GM12878 (cell line): ENCODE measurements around the gene FSTL4. TPM values are rescaled to one million over a fixed set of nuclear protein-coding genes. Genes with fewer than 3 reads are reported as not detected.

Experiments
- ATAC-seq: fragments of 200-7000 bp; cut with Tn5 transposase; 3 replicates; pipeline ENCODE4 v1.9.1; 2020; ENCODE audit warnings: mild to moderate bottlenecking, moderate library complexity
- BruUV-seq: library from RNA; stranded (reverse); fragments of 400-500 nt; replicated peaks from 2 replicates; lab custom pipeline; 2021; lab: Mats Ljungman, UMichigan
- CTCF ChIA-PET: fragments of 300-600 bp; sonication (Branson Sonifier 250); formaldehyde crosslinking; extraction: SDS; loops from one replicate; lab custom pipeline; 2021; ENCODE audit warnings: inconsistent platforms; lab: Yijun Ruan, JAX
- POLR2A ChIA-PET: fragments of 350-600 bp; formaldehyde crosslinking; extraction: SDS; loops from one replicate; lab custom pipeline; 2021; ENCODE audit warnings: inconsistent platforms; lab: Charles Lee
- RAD21 ChIA-PET: fragments of 300-600 bp; sonication (Branson Sonifier 250); formaldehyde crosslinking; loops from one replicate; lab custom pipeline; 2023; ENCODE audit warnings: antibody characterized with exemption; ENCODE audit not compliant: unreplicated experiment; lab: Charles Lee
- SMC1A ChIA-PET: fragments of 300-600 bp; sonication (Branson Sonifier 250); formaldehyde crosslinking; loops from one replicate; lab custom pipeline; 2023; ENCODE audit not compliant: unreplicated experiment, uncharacterized antibody; lab: Charles Lee
- DNase-seq: peaks from one replicate; pipeline ENCODE4 v3.0.0-alpha.2; 2011; ENCODE audit warnings: low read depth, low spot score
- FAIRE-seq: peaks from 3 replicates; lab custom pipeline; 2011; peaks lifted over from hg19 to GRCh38; lab: Jason Lieb, UNC
- H2AFZ ChIP-seq: 2 replicates; pipeline ENCODE4 v1.6.0; 2011; ENCODE audit warnings: low read depth, low read length, control low read depth; ENCODE audit not compliant: control insufficient read depth
- H3K27ac ChIP-seq: 2 replicates; pipeline ENCODE4 v1.5.1; 2011; ENCODE audit warnings: control low read depth; ENCODE audit not compliant: control insufficient read depth, insufficient read depth
- H3K27me3 ChIP-seq, 2 experiments: replicated peaks in 1 of 2; 2 replicates each; pipeline versions ENCODE4 v1.6.0 to v1.6.1; 2011; ENCODE audit warnings: low read length in 1 of 2; ENCODE audit not compliant: control insufficient read depth in 2 of 2, insufficient read depth in 2 of 2
- H3K36me3 ChIP-seq, 2 experiments: 2 replicates each; pipeline ENCODE4 v1.5.1; 2011; ENCODE audit warnings: low read length in 1 of 2; ENCODE audit not compliant: control insufficient read depth in 2 of 2, insufficient read depth in 2 of 2
- H3K4me1 ChIP-seq: 2 replicates; pipeline ENCODE4 v1.6.1; 2011; ENCODE audit warnings: mild to moderate bottlenecking, low read length, moderate library complexity, mixed read lengths; ENCODE audit not compliant: control insufficient read depth, insufficient read depth
- H3K4me2 ChIP-seq: 2 replicates; pipeline ENCODE4 v1.6.0; 2011; ENCODE audit warnings: control low read depth; ENCODE audit not compliant: control insufficient read depth, insufficient read depth
- H3K4me3 ChIP-seq: fragments of 200-600 bp; sonication (generic); 2 replicates; pipeline ENCODE4 v1.5.1; 2016
- H3K79me2 ChIP-seq: 2 replicates; pipeline ENCODE4 v1.6.0; 2011; ENCODE audit warnings: low read length; ENCODE audit not compliant: control insufficient read depth, insufficient read depth
- H3K9ac ChIP-seq: 2 replicates; pipeline ENCODE4 v1.8.0; 2011; ENCODE audit warnings: low read length, control low read depth, mixed read lengths; ENCODE audit not compliant: control insufficient read depth, insufficient read depth
- H3K9me3 ChIP-seq: replicated peaks from 3 replicates; pipeline ENCODE4 v1.5.1; 2011; ENCODE audit warnings: mild to moderate bottlenecking, low read length; ENCODE audit not compliant: control insufficient read depth, insufficient read depth
- H4K20me1 ChIP-seq: 2 replicates; pipeline ENCODE4 v1.6.0; 2011; ENCODE audit not compliant: control insufficient read depth, insufficient read depth
- EED ChIP-seq: sonication (generic); IDR thresholded peaks from 2 replicates; pipeline ENCODE4 v1.6.1; 2016; ENCODE audit warnings: antibody characterized with exemption, low read depth
- HDAC2 ChIP-seq: fragments of 200-600 bp; sonication (generic); IDR thresholded peaks from 2 replicates; pipeline ENCODE4 v1.6.1; 2017
- JUNB ChIP-seq: IDR thresholded peaks from 2 replicates; pipeline ENCODE4 v1.6.1; 2016; ENCODE audit warnings: antibody characterized with exemption, mild to moderate bottlenecking
- MXI1 ChIP-seq: fragments of 150-350 bp; IDR thresholded peaks from 2 replicates; pipeline ENCODE4 v1.6.1; 2011; ENCODE audit warnings: low read depth, mild to moderate bottlenecking, inconsistent platforms, low read length, improper control_type of control experiment
- NR2C2 ChIP-seq: IDR thresholded peaks from 2 replicates; pipeline ENCODE4 v1.6.1; 2011; ENCODE audit warnings: borderline replicate concordance, low read depth; ENCODE audit not compliant: control insufficient read depth, insufficient read length
- SIN3A ChIP-seq: IDR thresholded peaks from 2 replicates; pipeline ENCODE4 v1.6.1; 2012; ENCODE audit warnings: low read depth, low read length, improper control_type of control experiment
- SIX5 ChIP-seq: IDR thresholded peaks from 2 replicates; pipeline ENCODE4 v1.6.1; 2011; ENCODE audit warnings: mild to moderate bottlenecking, low read depth, low read length, moderate library complexity; ENCODE audit not compliant: severe bottlenecking
- STAT3 ChIP-seq: IDR thresholded peaks from 2 replicates; pipeline ENCODE4 v1.6.1; 2011; ENCODE audit warnings: low read depth, low read length, improper control_type of control experiment
- ZNF217 ChIP-seq: fragments of 450-650 bp; IDR thresholded peaks from 2 replicates; pipeline ENCODE4 v1.6.1; 2017; ENCODE audit warnings: antibody characterized with exemption, mild to moderate bottlenecking
- WGBS: methylation state at CpG from one replicate; pipeline ENCODE4 v1.1.6; 2016; ENCODE audit warnings: low lambda C conversion rate; ENCODE audit not compliant: insufficient replicate concordance, insufficient coverage; ENCODE audit errors: missing lambda C conversion rate; 5-methylcytosine and 5-hydroxymethylcytosine counted together
- in situ Hi-C: fragments of 300-500 bp; cut with MboI; formaldehyde crosslinking; loops from 9 replicates; pipeline ENCODE4 v1.14.3; 2018; ENCODE audit warnings: mixed read lengths
- intact Hi-C: fragments of 100-400 bp; cut with micrococcal nuclease; formaldehyde crosslinking; loops from one replicate; pipeline ENCODE4 v1.14.2; 2022; ENCODE audit not compliant: unreplicated experiment
- polyA plus RNA-seq, 11 experiments: library from polyadenylated mRNA; depleted of rRNA in 4 of 11; unstranded in 6 of 11; stranded (reverse) in 5 of 11; fragments of >200 nt; fragmentation: Nextera tagmentation in 4 of 11; fragmentation: Illumina TruSeq in 1 of 11; extraction: Ambion mirVana in 4 of 11; extraction: Trizol in 1 of 11; gene quantifications; 1 replicate in 1 of 11; 2 replicates in 10 of 11; pipeline versions ENCODE4 v1.2.1 to v1.2.3, GENCODE V29; 2011 to 2016; ENCODE audit warnings: inconsistent platforms in 2 of 11, missing spikeins in 2 of 11, low read depth in 1 of 11
- total RNA-seq, 4 experiments: library from RNA; depleted of rRNA in 3 of 4; stranded (reverse); fragments of >200 nt in 3 of 4; fragmentation: Illumina TruSeq in 1 of 4; extraction: Trizol in 1 of 4; gene quantifications; 2 replicates each; pipeline versions ENCODE4 v1.2.1 to v1.2.3, GENCODE V29; 2013 to 2021
- TF ChIP-seq, protein P1 (sequence below): fragments of 450-650 bp; IDR thresholded peaks from 2 replicates; pipeline ENCODE4 v1.6.1; 2017; ENCODE audit warnings: low read depth, mild to moderate bottlenecking, moderate library complexity
- TF ChIP-seq, protein P2 (sequence below): fragments of 150-350 bp; IDR thresholded peaks from 2 replicates; pipeline ENCODE4 v1.6.1; 2014; ENCODE audit warnings: mild to moderate bottlenecking, low read depth, low read length
- TF ChIP-seq, protein P3 (sequence below): fragments of 450-650 bp; IDR thresholded peaks from 2 replicates; pipeline ENCODE4 v1.6.1; 2017; ENCODE audit warnings: antibody characterized with exemption, mild to moderate bottlenecking, moderate library complexity
- TF ChIP-seq, protein P4 (sequence below): IDR thresholded peaks from 2 replicates; pipeline ENCODE4 v1.6.1; 2011; ENCODE audit warnings: low read depth, mild to moderate bottlenecking, low read length, moderate library complexity, borderline replicate concordance; ENCODE audit errors: extremely low read depth

The FSTL4 gene
- total and polyA plus RNA-seq, 10 of the 15 experiments (the other 5 are each of a cell fraction or from before 2014, with no cell fraction given), result 0.01 to 0.79 (median 0.21) TPM; not detected in 6

DNA sequence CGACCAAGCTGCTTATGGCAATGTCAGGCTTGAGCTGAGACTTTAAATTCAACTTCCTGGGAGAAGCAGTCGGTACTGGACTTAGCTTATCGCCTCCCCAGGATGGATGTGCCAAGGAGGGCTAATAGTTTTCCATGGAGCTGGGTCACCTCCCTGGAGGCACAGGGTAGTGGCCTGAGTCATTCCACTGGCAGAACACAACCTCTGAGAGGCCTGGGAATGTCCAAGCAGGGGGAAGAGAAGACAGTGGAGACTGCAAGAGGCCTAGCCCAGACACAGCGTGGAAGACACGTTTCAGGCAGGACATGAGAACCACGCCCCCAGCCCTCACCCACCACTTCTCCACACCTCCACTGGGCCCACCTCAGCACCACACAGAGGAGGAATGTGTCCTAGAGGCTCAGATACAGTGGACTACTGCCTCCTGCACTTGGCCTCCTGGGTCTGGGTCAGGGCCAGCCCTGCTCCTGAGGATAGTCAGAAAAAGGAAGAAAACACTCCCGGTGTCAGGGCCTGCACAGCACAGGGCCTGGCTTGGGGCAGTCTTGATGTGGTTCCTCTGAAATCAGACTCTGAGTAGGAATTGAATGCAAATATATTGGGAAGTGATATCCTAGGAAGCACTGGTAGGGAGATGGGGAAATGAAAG is 171.8 kb downstream of the FSTL4 start:
- H3K4me1 ChIP-seq, result no peaks in the 10 kb centered on the region
- DNase-seq (no peak), FAIRE-seq (no peak), ATAC-seq (no peak)
- H4K20me1 ChIP-seq, result no peaks in the 10 kb centered on the region
- intact Hi-C loops, result no loop called here
- TF ChIP-seq ZNF217, result no peak
- no peak for TF ChIP-seq NR2C2
- TF ChIP-seq EED, result no peak
- TF ChIP-seq STAT3, result no peak
- TF ChIP-seq HDAC2, result no peak
- TF ChIP-seq, protein P1, sequence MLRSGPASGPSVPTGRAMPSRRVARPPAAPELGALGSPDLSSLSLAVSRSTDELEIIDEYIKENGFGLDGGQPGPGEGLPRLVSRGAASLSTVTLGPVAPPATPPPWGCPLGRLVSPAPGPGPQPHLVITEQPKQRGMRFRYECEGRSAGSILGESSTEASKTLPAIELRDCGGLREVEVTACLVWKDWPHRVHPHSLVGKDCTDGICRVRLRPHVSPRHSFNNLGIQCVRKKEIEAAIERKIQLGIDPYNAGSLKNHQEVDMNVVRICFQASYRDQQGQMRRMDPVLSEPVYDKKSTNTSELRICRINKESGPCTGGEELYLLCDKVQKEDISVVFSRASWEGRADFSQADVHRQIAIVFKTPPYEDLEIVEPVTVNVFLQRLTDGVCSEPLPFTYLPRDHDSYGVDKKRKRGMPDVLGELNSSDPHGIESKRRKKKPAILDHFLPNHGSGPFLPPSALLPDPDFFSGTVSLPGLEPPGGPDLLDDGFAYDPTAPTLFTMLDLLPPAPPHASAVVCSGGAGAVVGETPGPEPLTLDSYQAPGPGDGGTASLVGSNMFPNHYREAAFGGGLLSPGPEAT, result no peak
- TF ChIP-seq SIN3A, result no peak
- no peak for TF ChIP-seq MXI1
- no peak for TF ChIP-seq JUNB
- TF ChIP-seq, protein P2, sequence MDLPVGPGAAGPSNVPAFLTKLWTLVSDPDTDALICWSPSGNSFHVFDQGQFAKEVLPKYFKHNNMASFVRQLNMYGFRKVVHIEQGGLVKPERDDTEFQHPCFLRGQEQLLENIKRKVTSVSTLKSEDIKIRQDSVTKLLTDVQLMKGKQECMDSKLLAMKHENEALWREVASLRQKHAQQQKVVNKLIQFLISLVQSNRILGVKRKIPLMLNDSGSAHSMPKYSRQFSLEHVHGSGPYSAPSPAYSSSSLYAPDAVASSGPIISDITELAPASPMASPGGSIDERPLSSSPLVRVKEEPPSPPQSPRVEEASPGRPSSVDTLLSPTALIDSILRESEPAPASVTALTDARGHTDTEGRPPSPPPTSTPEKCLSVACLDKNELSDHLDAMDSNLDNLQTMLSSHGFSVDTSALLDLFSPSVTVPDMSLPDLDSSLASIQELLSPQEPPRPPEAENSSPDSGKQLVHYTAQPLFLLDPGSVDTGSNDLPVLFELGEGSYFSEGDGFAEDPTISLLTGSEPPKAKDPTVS, result no peak
- TF ChIP-seq, protein P3, sequence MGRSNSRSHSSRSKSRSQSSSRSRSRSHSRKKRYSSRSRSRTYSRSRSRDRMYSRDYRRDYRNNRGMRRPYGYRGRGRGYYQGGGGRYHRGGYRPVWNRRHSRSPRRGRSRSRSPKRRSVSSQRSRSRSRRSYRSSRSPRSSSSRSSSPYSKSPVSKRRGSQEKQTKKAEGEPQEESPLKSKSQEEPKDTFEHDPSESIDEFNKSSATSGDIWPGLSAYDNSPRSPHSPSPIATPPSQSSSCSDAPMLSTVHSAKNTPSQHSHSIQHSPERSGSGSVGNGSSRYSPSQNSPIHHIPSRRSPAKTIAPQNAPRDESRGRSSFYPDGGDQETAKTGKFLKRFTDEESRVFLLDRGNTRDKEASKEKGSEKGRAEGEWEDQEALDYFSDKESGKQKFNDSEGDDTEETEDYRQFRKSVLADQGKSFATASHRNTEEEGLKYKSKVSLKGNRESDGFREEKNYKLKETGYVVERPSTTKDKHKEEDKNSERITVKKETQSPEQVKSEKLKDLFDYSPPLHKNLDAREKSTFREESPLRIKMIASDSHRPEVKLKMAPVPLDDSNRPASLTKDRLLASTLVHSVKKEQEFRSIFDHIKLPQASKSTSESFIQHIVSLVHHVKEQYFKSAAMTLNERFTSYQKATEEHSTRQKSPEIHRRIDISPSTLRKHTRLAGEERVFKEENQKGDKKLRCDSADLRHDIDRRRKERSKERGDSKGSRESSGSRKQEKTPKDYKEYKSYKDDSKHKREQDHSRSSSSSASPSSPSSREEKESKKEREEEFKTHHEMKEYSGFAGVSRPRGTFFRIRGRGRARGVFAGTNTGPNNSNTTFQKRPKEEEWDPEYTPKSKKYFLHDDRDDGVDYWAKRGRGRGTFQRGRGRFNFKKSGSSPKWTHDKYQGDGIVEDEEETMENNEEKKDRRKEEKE, result no peak
- TF ChIP-seq, protein P4, sequence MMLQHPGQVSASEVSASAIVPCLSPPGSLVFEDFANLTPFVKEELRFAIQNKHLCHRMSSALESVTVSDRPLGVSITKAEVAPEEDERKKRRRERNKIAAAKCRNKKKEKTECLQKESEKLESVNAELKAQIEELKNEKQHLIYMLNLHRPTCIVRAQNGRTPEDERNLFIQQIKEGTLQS, result no peak
- no peak for TF ChIP-seq SIX5
- H3K27ac ChIP-seq, result no peak overlapping the region
- POLR2A ChIA-PET, result no interaction called here
- no peaks in the 10 kb centered on the region for H3K79me2 ChIP-seq
- H3K9ac ChIP-seq, result no peak overlapping the region
- SMC1A ChIA-PET, result no interaction called here
- H3K36me3 ChIP-seq, result no peaks in the 10 kb centered on the region
- BruUV-seq, result no TSS peak
- no peak overlapping the region for H3K4me2 ChIP-seq
- RAD21 ChIA-PET, result no interaction called here
- WGBS, result 28% methylated on average over 7 of the region's 7 CpGs
- no peak overlapping the region for H2AFZ ChIP-seq
- in situ Hi-C loops, result no loop called here
- no peaks in the 10 kb centered on the region for H3K9me3 ChIP-seq
- H3K27me3 ChIP-seq, result peaks cover 0 to 1% of the 10 kb centered on the region in 2 experiments; a peak in 3 of 4 replicates
- no peak overlapping the region for H3K4me3 ChIP-seq
- CTCF ChIA-PET, result interaction anchor here (1.1 to 1.3 kb wide), 3 partner anchors 15 to 21 kb away, joined by 3 to 6 read pairs (median 4); no protein-coding TSS in a partner anchor
